Measurements from ENCODE around the gene PCDH11Y.
"Not testable (repeated sequence)": the region's sequence is repeated elsewhere in the genome, so short reads cannot be mapped to it uniquely, and the experiment has no call there.

PCDH11Y gene

GRCh38 chrY:5708727-5709126 is 708.6 kb downstream of the PCDH11Y start:
- not testable (repeated sequence) for H3K4me1 Mint-ChIP-seq, H3K9me3 Mint-ChIP-seq, H3K4me3 Mint-ChIP-seq, DNase-seq, H3K27me3 Mint-ChIP-seq, ATAC-seq, H3K27ac Mint-ChIP-seq

DNA sequence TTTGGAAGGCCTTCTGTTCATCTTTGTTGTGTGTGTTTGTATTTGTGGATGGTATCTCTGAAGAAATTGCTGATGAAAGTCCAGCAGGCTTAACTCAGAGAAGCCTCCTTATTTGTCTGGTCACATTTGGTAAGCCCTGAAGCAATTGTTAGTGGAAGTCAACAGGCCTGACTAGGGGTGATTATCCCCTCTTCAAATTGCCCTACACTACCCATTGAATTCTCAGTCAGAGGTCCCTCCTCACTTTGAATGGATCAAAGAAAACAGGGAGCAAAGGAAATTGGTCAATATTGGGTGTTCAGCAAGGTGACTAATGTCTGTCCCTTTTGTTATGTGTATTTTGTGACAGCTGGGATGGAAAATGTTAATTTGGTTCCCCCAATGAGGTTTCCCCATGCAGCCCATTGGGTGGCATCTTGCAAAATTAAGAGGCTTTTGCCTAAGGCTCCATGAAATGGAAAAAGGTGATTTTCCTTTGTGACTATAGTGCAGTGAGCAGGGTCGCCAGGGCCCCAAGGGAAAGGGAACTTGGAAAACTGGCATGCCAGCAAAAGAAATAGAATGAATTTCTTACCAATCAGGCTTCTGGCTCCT is 709.8 kb downstream of the PCDH11Y start:
- not testable (repeated sequence) for H3K4me1 Mint-ChIP-seq, H3K9me3 Mint-ChIP-seq, ATAC-seq, H3K27me3 Mint-ChIP-seq, H3K4me3 Mint-ChIP-seq, DNase-seq, H3K27ac Mint-ChIP-seq

DNA sequence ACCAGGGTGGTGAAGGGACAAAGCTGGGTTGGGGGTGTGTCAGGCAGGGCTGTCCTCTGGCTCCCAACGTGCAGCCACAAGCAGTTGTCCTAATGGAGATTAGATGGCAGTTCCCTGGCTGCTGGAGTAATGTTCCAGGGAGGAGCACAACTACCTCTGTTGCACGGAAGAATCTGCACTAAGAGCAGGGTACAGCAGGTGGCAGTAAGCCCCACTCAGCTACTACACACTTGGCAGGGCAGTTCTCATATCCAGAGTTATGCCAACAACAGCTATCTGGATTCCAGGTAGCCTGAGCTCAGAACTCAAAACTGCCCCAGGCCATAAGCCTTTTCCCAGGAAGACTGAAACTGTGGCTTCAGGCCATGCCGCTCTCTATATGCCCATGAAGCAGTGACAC is 761.3 kb downstream of the PCDH11Y start:
- not testable (repeated sequence) for DNase-seq, H3K27me3 Mint-ChIP-seq, H3K9me3 Mint-ChIP-seq, ATAC-seq, H3K4me1 Mint-ChIP-seq, H3K27ac Mint-ChIP-seq, H3K4me3 Mint-ChIP-seq

GRCh38 chrY:5776485-5776884 is 776.4 kb downstream of the PCDH11Y start:
- H3K27ac Mint-ChIP-seq, DNase-seq, H3K27me3 Mint-ChIP-seq, H3K4me3 Mint-ChIP-seq, H3K4me1 Mint-ChIP-seq, ATAC-seq: not testable (repeated sequence)
- peaks cover 0 to 10% of the 10 kb centered on the region in 2 donors for H3K9me3 Mint-ChIP-seq
